RPMI8226 (cell line): ENCODE data around the gene EHMT2.
A peak's percentile ranks its signal among the peaks of the same experiment; 100 is the strongest.

Experiments used
- DNase-seq: peaks from one replicate; pipeline ENCODE4 v3.0.0-alpha.2; 2015

EHMT2 gene

DNA sequence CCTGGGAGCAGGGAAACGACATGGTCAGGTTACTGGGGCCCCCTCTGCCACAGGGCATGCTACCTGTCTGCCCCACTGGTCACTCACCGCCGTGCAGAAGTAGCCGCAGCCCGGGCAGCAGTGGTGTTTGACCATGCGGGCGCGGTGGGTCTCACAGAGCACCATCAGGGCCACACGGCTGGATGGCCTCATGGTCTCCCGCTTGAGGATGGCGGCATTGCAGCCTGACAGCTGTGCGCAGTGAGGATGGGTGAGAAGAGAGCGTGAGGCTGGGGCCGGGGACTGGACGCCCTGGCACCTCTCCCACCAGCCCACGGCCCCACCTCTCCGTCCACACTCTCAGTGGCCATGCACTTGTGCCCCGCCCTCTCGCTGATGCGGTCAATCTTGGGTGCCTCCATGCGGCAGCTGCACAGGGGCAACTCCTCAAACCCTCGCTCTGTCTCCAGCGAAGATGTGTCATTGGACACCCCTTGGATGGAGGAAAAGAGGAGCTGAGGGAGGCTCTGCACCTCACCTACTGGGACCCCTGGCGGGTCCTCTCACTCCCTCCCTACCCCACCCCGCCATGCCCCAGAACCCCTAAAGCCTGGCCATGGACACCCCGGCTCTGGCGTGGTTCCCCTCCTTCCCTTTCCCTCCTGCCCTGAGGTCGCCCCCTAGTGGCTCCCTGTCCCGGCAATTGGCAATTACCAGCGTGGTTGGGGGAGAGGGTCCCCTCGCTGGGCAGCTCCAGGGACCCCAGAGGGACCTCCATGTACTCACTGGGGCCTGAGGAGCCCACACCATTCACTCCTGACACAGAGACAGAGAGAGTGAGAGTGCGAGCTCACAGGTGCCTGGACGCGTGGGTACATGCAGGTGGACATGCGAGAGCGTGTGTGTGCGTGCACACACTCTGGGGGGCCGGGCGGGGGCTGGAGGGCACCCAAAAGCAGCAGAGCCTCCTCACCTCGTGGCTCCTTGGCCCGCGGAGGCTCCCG, 8.9 kb downstream of the EHMT2 start:
- DNase-seq = peak; percentile 49

DNA sequence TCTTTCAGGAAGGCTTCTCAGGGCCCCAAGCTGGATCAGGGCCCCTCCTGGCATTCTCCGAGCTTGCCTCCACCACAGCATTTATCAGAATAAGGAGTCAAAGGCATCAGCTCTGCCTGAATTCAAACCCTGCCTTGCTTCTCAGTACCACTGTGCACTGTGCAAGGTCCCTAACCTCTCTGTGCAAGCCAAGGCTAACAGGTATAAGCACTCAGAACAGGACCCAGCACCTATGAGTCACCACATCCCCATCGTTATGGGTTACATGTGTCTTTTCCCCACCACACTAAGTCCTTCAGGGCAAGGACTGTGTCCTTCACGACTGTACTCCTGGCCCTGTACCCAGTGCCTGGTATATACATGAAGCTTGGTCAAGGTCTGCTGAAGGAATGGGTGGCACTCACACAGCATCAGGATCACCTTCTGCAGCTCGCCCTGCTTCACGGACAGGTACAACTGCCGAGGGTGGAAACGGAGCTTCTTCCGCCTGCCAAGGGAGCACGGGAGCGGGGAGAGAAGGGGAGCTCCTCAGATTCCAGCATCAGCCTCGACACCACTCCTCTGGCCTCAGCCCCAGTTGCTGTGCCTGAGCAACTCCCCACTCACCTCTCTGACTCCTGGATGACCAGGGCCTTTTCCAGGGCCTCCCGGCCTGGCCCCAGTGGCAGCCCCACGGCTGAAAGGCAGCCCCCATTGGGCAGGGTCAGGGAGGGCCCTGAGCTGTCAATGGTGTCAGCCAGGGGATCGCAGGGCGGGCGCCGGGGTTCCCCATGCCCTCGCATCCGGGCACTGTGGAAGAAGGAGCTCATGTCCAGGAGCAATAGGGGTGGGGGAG, 10.1 kb downstream of the EHMT2 start:
- DNase-seq = no peak

DNA sequence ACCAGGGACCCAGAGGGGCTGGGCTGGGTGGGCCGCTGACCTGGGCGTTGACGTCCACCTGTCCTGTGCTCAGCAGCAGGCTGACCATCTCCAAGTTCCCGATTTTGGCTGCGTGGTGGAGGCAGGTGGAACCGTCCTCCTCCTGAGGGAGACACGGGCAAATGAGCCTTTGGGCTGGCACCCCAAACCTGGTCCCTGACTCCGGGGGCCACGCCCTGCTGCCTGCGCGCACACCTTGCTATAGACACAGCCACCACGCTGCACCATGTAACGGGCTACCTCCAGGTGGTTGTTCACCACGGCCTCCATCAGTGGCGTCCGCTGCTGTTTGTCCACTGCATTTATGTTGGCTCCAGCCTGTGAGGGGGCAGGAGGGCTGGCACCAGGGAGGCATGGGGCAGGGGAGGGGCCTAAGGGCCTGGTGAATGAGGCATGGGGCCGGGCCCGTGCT, 10.9 kb downstream of the EHMT2 start:
- DNase-seq = no peak

DNA sequence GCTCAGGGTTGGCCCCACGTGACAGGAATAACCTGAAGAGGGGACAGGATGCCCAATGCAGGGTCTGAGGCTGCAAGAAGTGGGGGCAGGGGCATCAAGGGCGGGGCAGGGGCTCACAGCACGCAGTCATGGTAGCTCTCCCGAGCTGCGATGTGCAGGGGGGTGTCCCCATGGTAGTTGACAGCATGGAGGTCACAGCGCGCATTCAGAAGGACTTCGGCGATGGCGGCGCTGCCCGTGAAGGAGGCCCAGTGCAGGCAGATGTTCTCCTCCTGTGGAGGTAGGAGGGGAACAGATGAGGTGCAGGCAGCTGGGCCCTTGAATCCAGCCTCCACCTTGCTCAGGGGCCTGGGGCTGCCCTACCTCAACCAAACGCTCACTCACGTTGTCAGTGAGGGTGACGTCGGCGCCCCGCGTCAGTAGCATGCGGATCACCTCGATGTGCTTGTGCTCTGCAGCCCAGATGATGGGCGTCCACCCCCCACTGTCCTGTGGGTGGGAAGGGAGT, 12.9 kb downstream of the EHMT2 start:
- DNase-seq = no peak

DNA sequence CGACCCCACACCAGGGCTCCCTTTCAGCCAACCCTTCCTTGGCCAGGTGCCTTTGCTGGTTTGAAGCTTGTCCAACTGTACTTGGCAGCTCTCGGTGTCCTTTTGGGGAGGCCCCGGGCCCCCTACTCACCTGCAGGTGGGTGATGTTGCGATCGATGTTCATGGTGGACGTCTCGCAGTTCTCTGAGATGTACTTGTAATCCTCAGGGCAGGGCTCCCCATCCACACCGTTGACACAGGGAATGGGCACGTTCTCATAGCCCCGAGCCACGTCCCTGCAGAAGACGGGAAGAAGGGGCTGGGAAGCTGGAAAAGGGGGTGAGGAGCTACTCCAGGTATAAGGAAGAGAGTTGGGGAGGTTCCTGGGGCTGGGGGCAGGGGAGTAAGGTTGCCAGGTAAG, 13.8 kb downstream of the EHMT2 start:
- no peak for DNase-seq

DNA sequence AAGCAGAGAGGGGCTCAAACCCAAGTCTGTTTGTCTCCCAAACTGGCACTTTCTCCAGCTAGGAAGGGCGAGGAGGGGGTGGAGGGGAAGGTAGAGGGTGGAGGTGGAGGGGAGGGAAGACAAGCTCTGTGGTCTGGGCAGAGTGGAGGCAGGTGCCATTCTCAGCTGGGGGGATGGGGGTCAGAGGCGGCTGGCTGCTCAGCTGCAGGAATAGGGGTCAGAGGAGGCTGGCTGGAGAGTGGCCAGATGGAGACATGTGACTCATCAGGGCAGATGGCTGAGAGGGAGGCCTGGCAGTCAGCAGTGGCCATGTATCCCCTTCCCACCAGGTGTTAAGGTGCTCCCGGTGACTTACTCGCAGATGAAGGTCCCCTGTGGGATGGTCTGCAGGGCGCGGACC, 15.2 kb downstream of the EHMT2 start:
- peak; percentile 56 for DNase-seq

DNA sequence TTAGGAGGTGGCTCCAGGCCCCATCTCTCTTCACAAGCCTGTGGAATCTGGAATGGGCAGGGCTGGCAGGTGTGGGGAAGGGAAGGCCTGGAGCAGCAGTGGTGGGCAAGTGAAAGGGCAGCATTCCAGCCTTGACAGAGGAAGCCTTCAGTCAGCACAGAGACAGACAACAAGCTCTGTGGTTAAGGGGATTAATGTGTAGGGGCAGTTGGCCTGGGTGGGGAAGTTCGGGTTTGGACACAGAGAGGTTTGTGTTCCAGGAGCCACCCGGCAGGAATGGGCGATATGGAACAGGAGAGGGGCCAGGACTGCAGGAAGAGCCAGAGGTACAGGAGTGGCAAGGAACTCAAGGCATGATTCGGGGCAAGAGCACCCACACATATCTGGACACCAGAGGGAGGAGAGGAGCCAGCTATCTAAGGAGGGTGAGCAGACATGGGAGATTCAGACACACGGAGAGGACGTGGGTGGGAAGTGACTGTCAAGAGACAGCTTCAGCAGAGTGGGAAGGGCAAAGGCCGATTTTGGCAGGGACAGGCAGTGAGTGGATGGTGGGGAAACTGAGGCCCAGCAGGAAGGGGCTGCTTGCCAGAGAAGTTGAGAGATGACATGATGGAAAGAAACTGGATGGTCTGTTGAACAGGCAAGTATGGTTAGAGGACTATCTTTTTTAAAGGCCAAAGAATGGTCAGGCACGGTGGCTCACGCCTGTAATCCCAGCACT, 16.2 kb downstream of the EHMT2 start:
- no peak for DNase-seq

DNA sequence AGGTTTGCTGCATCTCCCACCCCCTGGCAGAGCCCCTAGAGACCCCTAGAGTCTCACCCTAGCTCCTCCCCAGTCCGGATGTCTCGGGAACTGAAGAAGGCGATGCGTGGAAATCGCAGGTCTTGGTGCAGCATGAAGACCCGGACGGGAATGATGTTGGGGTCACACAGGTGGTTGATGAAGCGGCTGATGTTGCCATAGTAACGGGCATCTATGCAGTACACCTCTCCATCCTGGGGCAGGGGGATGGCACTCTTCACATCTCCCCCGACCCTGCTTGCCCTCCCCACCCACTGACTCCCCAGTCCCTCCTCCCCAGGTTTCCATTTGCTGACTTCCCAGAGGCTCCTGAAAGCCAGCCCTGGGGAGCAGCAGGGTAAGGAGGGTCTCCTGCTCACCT, 16.9 kb downstream of the EHMT2 start:
- DNase-seq = no peak

DNA sequence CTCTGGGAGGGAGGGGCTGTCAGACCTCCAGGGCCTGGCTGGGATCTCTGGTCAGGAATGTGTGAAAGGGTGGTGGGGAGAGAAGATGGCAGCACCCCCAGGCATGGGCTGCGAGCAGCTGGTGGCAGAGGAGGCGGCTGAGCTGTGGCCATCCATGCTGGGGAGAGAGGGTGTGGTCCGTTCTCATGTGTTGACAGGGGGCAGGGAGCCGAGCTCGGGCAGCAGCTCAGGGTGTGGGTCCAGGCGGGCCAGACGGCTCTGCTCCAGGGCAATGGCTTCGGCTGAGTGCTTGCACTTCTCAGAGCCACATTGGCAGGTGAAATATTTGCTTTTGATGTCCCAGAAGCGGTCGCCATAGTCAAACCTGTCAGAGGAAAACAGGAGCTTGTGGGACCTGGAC, 17.6 kb downstream of the EHMT2 start:
- no peak for DNase-seq

DNA sequence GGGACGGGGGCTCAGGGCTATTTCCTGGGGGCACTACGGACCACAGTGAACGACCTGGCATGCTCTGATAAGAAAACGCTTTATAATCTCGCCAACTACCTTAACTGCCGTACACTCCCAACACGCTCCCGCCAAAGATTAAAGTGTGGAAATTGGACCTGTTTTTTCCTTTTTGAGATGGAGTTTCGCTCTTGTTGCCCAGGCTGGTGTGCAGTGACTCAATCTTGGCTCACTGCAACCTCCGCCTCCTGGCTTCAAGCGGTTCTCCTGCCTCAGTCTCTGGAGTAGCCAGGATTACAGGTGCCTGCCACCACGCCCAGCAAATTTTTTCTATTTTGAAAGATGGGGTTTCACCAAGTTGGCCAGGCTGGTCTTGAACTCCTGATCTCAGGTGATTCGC, 18.4 kb downstream of the EHMT2 start:
- no peak for DNase-seq

DNA sequence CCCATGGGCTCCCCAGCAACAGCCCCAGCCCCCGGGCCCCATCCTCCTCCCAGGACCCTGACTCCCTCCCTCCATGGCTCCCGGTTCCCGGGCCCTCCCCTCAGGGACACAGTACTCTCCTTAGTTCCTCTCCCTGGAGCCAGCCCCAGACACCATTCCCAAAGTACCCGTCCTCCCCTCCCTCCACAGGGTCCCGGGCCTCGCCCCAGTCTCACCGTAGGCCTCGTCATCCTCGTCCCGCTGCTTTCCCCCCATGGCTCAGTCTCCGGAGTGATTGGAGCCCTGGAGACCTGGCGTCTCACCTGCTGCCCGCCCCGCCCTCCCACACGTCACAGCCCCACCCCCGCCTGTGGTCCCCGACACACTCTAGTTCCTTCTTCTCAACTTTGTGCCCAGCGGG, 18.8 kb downstream of the EHMT2 start, which contains the start of gene SLC44A4:
Gene SLC44A4 (minus strand): TSS at position 272 of the 400 bp plus-strand sequence. CDS start 17 bp downstream, at position 255.
- no peak for DNase-seq

DNA sequence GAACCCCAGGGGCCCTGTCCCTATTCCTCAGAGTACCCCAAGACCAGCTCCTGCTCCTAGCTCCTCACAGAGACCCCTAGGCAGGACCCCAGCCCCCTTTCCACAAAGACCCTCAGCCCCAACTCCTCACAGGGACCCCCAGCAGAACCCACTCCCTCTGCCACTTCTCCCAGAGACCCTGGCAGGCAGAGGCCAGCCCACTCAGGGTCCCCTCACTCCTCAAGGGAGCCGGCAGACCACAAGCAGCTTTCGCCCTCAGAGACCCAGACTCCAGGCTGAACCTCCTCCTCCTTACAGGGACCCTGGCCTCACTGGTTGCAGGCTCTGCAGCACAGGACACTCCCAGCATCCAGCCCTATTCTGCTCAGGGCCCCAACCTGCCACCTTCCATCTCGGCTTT, 19.3 kb downstream of the EHMT2 start:
- no peak for DNase-seq

DNA sequence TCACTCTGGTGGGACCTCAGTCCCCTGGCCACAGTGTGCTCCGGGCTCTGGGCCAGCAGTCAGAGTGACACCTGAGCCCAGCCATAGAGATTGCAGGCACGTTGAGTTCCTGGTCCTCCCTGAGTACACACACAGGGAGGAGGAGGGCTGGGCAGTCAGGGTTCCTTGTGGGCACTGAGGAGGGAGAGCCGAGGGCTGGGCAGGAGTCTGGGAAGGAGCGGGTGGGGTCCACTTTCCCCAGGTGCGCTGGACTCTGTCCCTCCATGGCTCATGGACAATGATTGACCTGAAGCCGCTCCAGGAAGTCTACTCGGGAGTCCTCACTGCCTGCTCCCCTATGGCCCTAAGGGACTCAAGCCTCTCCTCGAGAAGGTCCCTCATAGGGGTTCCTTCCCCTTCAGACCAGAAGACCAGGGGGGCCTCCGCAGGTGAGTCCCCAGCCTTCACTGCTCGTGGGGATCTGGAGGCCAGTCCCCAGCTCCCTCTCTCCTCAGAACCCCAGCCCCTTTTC, 19.8 kb downstream of the EHMT2 start:
- no peak for DNase-seq

DNA sequence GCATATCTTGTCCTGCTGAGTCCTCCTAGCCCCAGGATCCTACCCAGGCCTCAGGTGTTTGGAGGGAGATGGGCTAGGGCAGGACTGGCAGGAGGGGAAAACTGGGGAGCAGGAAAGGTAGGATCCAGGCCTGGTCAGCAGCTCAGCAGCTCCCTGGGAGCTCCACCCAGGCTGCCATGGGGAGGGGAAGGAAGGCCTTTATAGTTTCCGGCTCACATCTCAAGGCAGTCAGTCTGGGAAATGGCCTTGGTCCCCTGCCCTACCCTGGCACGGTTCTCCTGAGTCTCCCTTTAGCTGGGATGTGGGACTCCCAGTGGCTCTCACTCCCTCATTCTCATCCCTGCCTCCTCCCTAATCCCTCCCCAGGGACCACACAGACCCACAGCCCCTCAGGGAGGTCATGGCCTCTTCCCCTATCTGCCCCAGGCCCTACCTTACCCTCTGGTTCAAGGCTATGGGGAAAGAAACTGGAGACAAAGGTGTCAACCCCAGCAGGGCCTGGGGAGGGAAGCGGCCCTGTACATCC, 20.3 kb downstream of the EHMT2 start:
- no peak for DNase-seq

DNA sequence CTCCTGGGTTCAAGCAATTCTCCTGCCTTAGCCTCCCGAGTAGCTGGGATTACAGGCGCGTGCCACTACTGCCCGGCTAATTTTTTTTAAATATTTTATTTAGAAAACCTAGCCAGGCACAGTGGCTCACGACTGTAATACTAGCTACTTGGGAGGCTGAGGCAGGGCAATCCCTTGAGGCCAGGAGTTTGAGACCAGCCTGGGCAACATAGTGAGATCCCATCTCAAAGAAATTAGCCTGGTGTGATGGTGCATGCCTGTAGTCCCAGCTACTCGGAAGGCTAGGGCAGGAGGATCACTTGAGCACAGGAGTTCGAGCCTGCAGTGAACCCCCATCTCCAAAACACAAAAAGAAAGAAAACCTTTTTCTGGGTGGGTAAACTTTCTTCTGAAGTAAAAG, 21.1 kb downstream of the EHMT2 start:
- no peak for DNase-seq

DNA sequence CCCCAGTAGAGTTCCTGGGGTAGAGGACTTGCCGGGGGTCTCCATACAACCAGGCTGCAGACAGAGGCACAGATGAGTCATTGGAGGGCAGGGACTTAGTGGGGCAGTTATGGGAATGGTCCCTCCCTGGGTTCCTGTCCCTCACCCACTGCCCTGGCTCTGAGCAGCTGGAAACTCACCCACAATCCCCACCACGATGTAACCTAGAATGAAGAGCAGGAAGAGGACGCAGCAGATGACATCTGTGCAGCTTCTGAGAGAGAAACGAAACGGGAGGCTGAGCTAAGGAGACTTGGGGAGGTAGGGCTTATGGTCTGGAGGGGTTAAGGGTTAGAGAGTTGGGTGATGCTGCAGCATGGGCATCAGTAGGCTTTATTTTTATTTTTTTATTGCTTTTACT, 21.6 kb downstream of the EHMT2 start:
- DNase-seq = no peak

DNA sequence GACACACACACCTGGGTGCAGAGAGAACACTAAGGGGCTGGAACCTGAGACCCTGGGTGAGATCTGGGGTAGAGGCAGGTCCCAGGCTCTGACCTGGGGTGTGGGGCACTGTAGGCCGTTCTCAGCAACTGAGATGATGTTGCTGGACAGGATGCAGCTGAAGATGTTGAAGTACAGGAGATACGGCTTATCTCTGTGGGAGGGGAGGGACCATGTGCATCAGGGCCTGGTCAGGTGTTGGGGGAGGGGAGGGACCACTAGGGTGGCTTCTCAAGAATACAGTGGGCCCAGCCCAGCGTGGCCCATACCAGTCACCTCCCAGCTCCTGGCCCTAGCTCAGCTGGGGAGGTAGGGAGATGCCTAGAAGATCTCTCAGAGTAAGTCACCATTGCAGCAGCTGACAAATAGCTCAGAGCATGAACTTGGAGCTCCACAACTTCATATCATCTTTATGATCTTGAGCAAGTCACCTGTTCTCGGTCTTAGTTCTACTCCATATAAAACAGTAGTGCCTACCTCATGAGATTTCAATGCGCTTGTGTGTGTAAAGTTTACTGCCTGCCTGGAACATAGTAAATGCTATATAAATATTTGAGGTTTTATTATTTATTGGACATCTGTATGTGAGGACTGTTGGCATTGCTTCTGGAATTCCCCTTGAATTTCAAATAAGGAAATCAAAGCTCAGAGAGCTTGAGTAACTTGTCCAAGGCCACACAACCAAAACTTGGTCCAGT, 22.5 kb downstream of the EHMT2 start:
- no peak for DNase-seq

DNA sequence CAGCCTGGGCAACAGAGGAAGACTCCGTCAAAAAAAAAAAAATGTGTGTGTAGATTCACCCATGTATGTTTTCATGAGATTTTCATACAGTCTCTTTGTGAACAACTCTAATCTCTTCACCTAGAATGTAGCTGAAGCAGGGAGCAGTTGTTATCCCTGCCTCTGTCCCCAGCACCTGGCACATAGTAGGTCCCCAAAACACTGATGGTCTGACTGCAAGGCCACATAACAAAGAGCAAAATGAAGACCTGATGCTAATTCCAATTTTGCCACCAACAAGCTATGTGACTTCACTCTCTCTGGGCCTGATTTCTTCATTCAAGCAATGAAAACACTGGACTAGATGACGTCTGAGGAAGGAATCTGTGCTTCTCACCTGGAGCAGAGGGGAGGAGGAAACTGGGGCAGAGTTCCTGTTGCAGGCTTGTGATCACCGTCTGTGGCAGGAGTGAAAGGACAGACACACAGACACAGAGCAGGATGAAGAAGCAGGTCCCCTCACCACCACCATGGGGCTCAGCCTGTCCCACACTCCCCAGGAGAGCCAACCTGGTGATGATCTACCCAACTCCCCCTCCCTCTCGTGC, 23.3 kb downstream of the EHMT2 start:
- DNase-seq = no peak

DNA sequence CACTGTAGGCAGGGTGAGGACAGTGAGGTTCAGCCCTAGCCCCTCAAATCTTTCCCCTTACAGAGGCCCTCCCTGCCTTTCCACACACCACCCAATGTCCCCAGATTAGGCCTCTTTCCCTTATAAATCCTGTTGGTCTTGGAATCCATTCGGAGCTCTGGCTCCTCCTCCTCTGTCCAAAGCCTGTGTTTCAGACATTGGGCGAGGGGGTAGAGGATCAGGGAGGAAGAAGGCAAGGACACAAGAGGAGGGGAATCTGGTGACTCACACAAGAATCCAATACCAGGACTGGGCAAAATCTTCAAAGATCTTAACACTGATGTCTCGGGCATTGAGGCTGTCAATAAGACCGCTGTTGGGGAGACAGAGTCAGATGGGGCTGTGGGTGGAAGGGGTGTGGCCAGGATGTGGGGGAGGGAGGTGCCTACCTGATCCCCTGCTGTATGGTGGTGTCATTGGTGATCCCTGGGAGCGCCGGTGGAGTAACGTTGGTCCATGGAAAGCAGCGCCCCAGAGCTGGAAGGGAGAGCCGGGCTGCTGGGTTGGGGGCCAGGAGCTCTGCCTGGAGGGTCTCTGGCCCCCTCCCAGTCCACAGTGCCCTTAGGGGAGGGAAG, 26.3 kb downstream of the EHMT2 start:
- no peak for DNase-seq

DNA sequence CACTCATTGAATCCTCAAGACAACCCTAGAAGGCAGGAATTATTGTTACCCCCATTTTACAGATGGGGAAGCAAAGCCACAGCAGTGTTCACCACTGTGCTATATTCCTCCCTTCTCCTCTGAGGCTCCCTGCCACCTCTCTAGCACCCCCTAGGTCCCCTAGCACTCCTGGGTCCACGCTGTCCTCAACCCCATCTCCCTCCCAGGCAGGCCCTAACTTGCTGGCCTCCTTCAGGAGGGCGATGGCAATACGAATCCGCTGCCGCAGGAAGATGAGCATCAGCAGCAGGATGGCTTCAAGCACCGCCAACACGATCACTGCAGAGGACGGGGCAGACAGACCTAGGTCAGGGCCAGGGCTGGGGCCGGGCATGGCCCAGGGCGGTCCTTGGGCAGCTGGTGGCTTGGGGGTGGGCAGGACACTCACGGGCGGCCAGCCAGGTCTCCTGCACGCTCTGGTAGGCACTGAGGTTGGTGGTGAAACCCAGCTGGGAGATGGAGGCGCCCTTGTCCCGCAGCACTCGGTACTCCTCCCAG, 27.0 kb downstream of the EHMT2 start:
- DNase-seq = peak; percentile 22
